Gastroesophageal sphincter (tissue), 3 donors: ENCODE results near the gene TPX2.

Experiments
- CTCF ChIP-seq, 4 experiments: fragments of 200-600 bp in 2 of 4; fragments of 450-650 bp in 2 of 4; sonication (generic) in 1 of 4; IDR thresholded peaks; one replicate each; pipeline ENCODE4 v1.5.1; 2017 to 2019; ENCODE audit warnings: antibody characterized with exemption in 4 of 4, mild to moderate bottlenecking in 2 of 4, moderate library complexity in 2 of 4
- EP300 ChIP-seq: sonication (generic); formaldehyde crosslinking; IDR thresholded peaks from one replicate; pipeline ENCODE4 v1.6.1; 2017; ENCODE audit warnings: antibody characterized with exemption, mild to moderate bottlenecking
- POLR2A ChIP-seq, 2 donors: fragments of 450-650 bp; IDR thresholded peaks; one replicate each; pipeline ENCODE4 v1.6.1; 2017; ENCODE audit warnings: antibody characterized with exemption in 2 of 2, mild to moderate bottlenecking in 2 of 2, moderate library complexity in 1 of 2
- POLR2AphosphoS5 ChIP-seq: sonication (generic); formaldehyde crosslinking; IDR thresholded peaks from one replicate; pipeline ENCODE4 v1.6.1; 2017; ENCODE audit warnings: antibody characterized with exemption

DNA sequence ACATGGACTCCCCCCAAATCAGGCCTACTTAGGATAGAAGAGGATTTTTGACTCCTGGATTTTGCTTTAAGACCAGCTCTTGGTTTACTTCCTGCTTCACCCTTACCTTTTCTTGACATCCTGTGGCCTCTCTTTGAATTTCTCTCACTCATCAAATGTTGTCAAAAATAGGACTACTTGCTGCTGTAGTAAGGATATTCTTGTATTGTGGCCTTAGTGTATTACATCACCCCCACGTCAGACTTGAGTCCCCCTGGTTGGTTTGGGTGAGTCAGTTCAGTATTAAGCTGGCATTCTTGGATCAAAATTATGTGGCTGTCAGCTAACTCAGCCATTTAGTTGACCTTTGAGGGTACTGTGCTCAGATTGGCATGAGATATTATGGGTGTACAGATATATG is 1.1 kb downstream of the TPX2 start:
- no peak for TF ChIP-seq CTCF (IDR thresholded peaks at IDR 0.05)
- TF ChIP-seq POLR2A (IDR thresholded peaks at IDR 0.05) = no peak
- no peak for TF ChIP-seq EP300
- TF ChIP-seq POLR2AphosphoS5 = no peak
